Ascending aorta (tissue), 2 donors: Measurements from ENCODE around the gene RCHY1. TPM values are rescaled to one million over a fixed set of nuclear protein-coding genes. Genes with fewer than 3 reads are reported as not detected.
"Not testable (repeated sequence)": the region's sequence is repeated elsewhere in the genome, so short reads cannot be mapped to it uniquely, and the experiment has no call there.

ENCODE experiments used
- DNase-seq, 2 donors: peaks; one replicate each; pipeline ENCODE4 v3.0.0-alpha.2; 2019; ENCODE audit warnings: low spot score in 2 of 2
- H3K27ac ChIP-seq, 2 donors: fragments of 200-600 bp; sonication (generic); one replicate each; pipeline ENCODE4 v1.5.1; 2016 to 2017; ENCODE audit warnings: mild to moderate bottlenecking in 1 of 2
- H3K27me3 ChIP-seq: fragments of 200-600 bp; sonication (generic); one replicate; pipeline ENCODE4 v1.5.1; 2017
- H3K36me3 ChIP-seq, 2 donors: fragments of 200-600 bp; sonication (generic); one replicate each; pipeline ENCODE4 v1.5.1; 2016
- H3K4me1 ChIP-seq, 2 donors: fragments of 200-600 bp; sonication (generic); one replicate each; pipeline ENCODE4 v1.5.1; 2016 to 2017; ENCODE audit warnings: mild to moderate bottlenecking in 1 of 2
- H3K4me3 ChIP-seq, 2 donors: fragments of 200-600 bp; sonication (generic); one replicate each; pipeline ENCODE4 v1.5.1; 2016 to 2017; ENCODE audit warnings: mild to moderate bottlenecking in 1 of 2
- H3K9me3 ChIP-seq, 2 donors: fragments of 200-600 bp; sonication (generic); one replicate each; pipeline ENCODE4 v1.5.1; 2016
- CTCF ChIP-seq, 3 experiments: fragments of 200-600 bp in 2 of 3; fragments of 450-650 bp in 1 of 3; sonication (generic) in 2 of 3; IDR thresholded peaks; one replicate each; pipeline ENCODE4 v1.5.1; 2016 to 2019; ENCODE audit warnings: antibody characterized with exemption in 3 of 3, mild to moderate bottlenecking in 1 of 3, moderate library complexity in 1 of 3
- intact Hi-C: fragments of 100-400 bp; cut with DNase I; formaldehyde crosslinking; loops from one replicate; pipeline ENCODE4 v1.15.1; 2023
- total RNA-seq: library from RNA; depleted of rRNA; stranded (reverse); fragments of >200 nt; gene quantifications from one replicate; pipeline ENCODE4 v1.1.0, GENCODE V29; 2016

Gene RCHY1
- total RNA-seq, 1 donor from 2014 or later, result 16.2 TPM

GRCh38 chr4:75549019-75549418 is 34.8 kb upstream of the RCHY1 start:
- Histone ChIP-seq H3K4me1 (no peaks in the 10 kb centered on the region), H3K36me3 (peaks cover 0 to 7% of the 10 kb centered on the region in 2 donors), H3K4me3 (no peak overlapping the region), H3K9me3 (no peaks in the 10 kb centered on the region), H3K27ac (no peak overlapping the region), H3K27me3 (no peaks in the 10 kb centered on the region)
- intact Hi-C loops, result no loop called here
- DNase-seq, result no peak
- no peak for TF ChIP-seq CTCF (IDR thresholded peaks at IDR 0.05)

- H3K4me3 ChIP-seq, result no peak overlapping the region
- no peak overlapping the region for H3K27ac ChIP-seq
- DNase-seq, result no peak
- intact Hi-C loops, result no loop called here
- no peaks in the 10 kb centered on the region for H3K9me3 ChIP-seq
- H3K27me3 ChIP-seq, result no peaks in the 10 kb centered on the region
- H3K4me1 ChIP-seq, result no peaks in the 10 kb centered on the region
- H3K36me3 ChIP-seq, result peaks cover 0 to 7% of the 10 kb centered on the region in 2 donors
- TF ChIP-seq CTCF (IDR thresholded peaks at IDR 0.05), result no peak
Measured at GRCh38 chr4:75547647-75548387, 33.6 kb upstream of the RCHY1 start.

GRCh38 chr4:75545526-75545925 is 31.3 kb upstream of the RCHY1 start:
- peaks cover 0 to 7% of the 10 kb centered on the region in 2 donors for H3K36me3 ChIP-seq
- H3K27ac ChIP-seq, result no peak overlapping the region
- H3K9me3 ChIP-seq, result no peaks in the 10 kb centered on the region
- no peak for DNase-seq
- no peaks in the 10 kb centered on the region for H3K4me1 ChIP-seq
- no peak for TF ChIP-seq CTCF (IDR thresholded peaks at IDR 0.05)
- intact Hi-C loops, result no loop called here
- H3K4me3 ChIP-seq, result no peak overlapping the region
- H3K27me3 ChIP-seq, result no peaks in the 10 kb centered on the region

GRCh38 chr4:75544870-75545269 is 30.7 kb upstream of the RCHY1 start:
- intact Hi-C loops, result no loop called here
- TF ChIP-seq CTCF (IDR thresholded peaks at IDR 0.05), result no peak
- no peaks in the 10 kb centered on the region for H3K27me3 ChIP-seq
- DNase-seq, result no peak
- no peak overlapping the region for H3K27ac ChIP-seq
- no peaks in the 10 kb centered on the region for H3K4me1 ChIP-seq
- peaks cover 0 to 7% of the 10 kb centered on the region in 2 donors for H3K36me3 ChIP-seq
- H3K4me3 ChIP-seq, result no peak overlapping the region
- H3K9me3 ChIP-seq, result no peaks in the 10 kb centered on the region

GRCh38 chr4:75544220-75544619 is 30.0 kb upstream of the RCHY1 start:
- intact Hi-C loops, H3K9me3 ChIP-seq, H3K4me1 ChIP-seq, H3K4me3 ChIP-seq, H3K27ac ChIP-seq, H3K36me3 ChIP-seq, H3K27me3 ChIP-seq, DNase-seq: not testable (repeated sequence)

GRCh38 chr4:75542824-75543223 is 28.6 kb upstream of the RCHY1 start:
- Histone ChIP-seq H3K4me1 (no peaks in the 10 kb centered on the region), H3K9me3 (no peaks in the 10 kb centered on the region), H3K36me3 (peaks cover 0 to 7% of the 10 kb centered on the region in 2 donors), H3K4me3 (no peak overlapping the region), H3K27me3 (no peaks in the 10 kb centered on the region), H3K27ac (no peak overlapping the region)
- DNase-seq, result no peak
- intact Hi-C loops, result no loop called here
- TF ChIP-seq CTCF (IDR thresholded peaks at IDR 0.05), result no peak

- H3K4me3 ChIP-seq, H3K4me1 ChIP-seq, intact Hi-C loops, H3K27ac ChIP-seq, DNase-seq, H3K9me3 ChIP-seq, H3K27me3 ChIP-seq: not testable (repeated sequence)
- H3K36me3 ChIP-seq, result peaks cover 5 to 12% of the 10 kb centered on the region in 2 donors
Measured at GRCh38 chr4:75537308-75537707, 23.1 kb upstream of the RCHY1 start.

GRCh38 chr4:75533926-75534325 is 19.7 kb upstream of the RCHY1 start:
- DNase-seq, H3K4me3 ChIP-seq, H3K27me3 ChIP-seq, H3K27ac ChIP-seq, H3K4me1 ChIP-seq, H3K9me3 ChIP-seq, intact Hi-C loops: not testable (repeated sequence)
- H3K36me3 ChIP-seq, result peaks cover 13 to 41% of the 10 kb centered on the region in 2 donors

- H3K27me3 ChIP-seq, intact Hi-C loops, H3K27ac ChIP-seq, H3K4me3 ChIP-seq, H3K9me3 ChIP-seq, DNase-seq, H3K4me1 ChIP-seq: not testable (repeated sequence)
- peaks cover 13 to 46% of the 10 kb centered on the region in 2 donors for H3K36me3 ChIP-seq
Measured at GRCh38 chr4:75533339-75533887, 19.2 kb upstream of the RCHY1 start.
